Hematopoietic multipotent progenitor cell treated with erythropoietin and hydrocortisone succinate and interleukin-3 and kit ligand, for 4 days (in vitro differentiated cells): Measurements from ENCODE around the gene NCAPD2.

Experiments
- DNase-seq: peaks from one replicate; pipeline ENCODE4 v3.0.0-alpha.2; 2015

NCAPD2 gene

GRCh38 chr12:6534945-6535696 is 41.2 kb downstream of the NCAPD2 start:
- peak; percentile 87 for DNase-seq

GRCh38 chr12:6535697-6535946 is 41.7 kb downstream of the NCAPD2 start:
- no peak for DNase-seq

GRCh38 chr12:6535960-6536847 is 42.3 kb downstream of the NCAPD2 start:
- DNase-seq, result peak; percentile 30

GRCh38 chr12:6536894-6537579 is 43.1 kb downstream of the NCAPD2 start:
- peak; percentile 30 for DNase-seq

- peak; percentile 94 for DNase-seq
Observed at GRCh38 chr12:6537580-6538419, 43.9 kb downstream of the NCAPD2 start.

GRCh38 chr12:6538420-6539313 is 44.8 kb downstream of the NCAPD2 start:
- DNase-seq, result peak; percentile 59

- DNase-seq, result peak; percentile 37
Observed at GRCh38 chr12:6539314-6539682, 45.4 kb downstream of the NCAPD2 start.

- no peak for DNase-seq
Observed at GRCh38 chr12:6539707-6540134, 45.8 kb downstream of the NCAPD2 start.

GRCh38 chr12:6540181-6540877 is 46.4 kb downstream of the NCAPD2 start:
- DNase-seq, result peak; percentile 82

GRCh38 chr12:6541371-6542165 is 47.7 kb downstream of the NCAPD2 start:
- no peak for DNase-seq

GRCh38 chr12:6542209-6543009 is 48.5 kb downstream of the NCAPD2 start:
- no peak for DNase-seq

- peak; percentile 56 for DNase-seq
Observed at GRCh38 chr12:6546016-6546415, 52.1 kb downstream of the NCAPD2 start.

- DNase-seq, result no peak
Observed at GRCh38 chr12:6547566-6547965, 53.7 kb downstream of the NCAPD2 start.

GRCh38 chr12:6547987-6548386 is 54.1 kb downstream of the NCAPD2 start:
- no peak for DNase-seq

- DNase-seq, result no peak
Observed at GRCh38 chr12:6548556-6548955, 54.7 kb downstream of the NCAPD2 start.

GRCh38 chr12:6548966-6549683 is 55.2 kb downstream of the NCAPD2 start:
- DNase-seq, result no peak

- DNase-seq, result no peak
Observed at GRCh38 chr12:6549684-6550151, 55.8 kb downstream of the NCAPD2 start.

GRCh38 chr12:6550294-6551062 is 56.6 kb downstream of the NCAPD2 start:
- DNase-seq, result peak; percentile 79
